ENCODE measurements around the gene ZNRF1.

The ZNRF1 gene

GRCh38 chr16:75099738-75100602 lies 101.1 kb downstream of the ZNRF1 start:
- no peak for DNase-seq (ENCODE audit: low spot score)

GRCh38 chr16:75100603-75100990 lies 101.8 kb downstream of the ZNRF1 start:
- no peak for DNase-seq (ENCODE audit: low spot score)

- DNase-seq (ENCODE audit: low spot score): no peak
Measured at GRCh38 chr16:75101635-75102034, 102.8 kb downstream of the ZNRF1 start.

DNA sequence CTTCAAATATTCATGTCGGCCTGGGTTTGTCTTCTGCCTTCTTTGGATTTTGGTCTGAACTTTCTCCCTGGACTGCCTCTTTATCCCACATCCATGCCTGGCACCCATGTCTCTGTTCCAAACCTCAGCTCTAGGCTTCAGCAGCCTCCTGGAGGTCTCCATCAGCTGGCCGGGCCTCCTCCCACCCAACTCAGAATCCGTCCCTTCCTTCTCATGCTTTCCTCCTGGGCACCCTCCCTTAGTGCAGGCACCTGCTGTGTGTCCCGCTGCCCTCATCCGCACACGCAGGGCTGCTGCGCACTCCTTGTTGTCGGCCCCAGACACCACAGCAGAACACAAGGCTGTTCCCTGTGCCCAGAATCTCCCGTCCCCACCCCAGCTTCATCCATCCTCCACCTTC lies 103.8 kb downstream of the ZNRF1 start:
- no peak for DNase-seq (ENCODE audit: low spot score)

DNA sequence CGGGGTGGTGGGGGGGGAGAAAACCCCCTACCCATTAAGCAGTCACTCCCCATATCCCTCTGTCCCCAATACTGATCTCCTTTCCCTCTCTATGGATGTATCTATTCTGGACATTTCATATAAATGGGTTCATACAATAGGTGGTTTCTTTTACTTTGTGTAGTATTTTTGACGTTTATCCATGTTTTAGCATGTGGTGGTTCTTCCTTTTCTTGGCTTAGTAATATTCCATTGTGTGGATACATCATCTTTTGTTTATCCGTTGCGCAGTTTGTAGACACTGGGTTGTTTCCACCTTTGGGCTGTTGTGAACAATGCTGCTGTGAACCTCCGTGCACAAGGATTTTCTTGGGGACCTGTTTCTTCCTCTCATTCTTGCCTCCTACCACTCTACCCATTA lies 105.2 kb downstream of the ZNRF1 start:
- no peak for DNase-seq (ENCODE audit: low spot score)

DNA sequence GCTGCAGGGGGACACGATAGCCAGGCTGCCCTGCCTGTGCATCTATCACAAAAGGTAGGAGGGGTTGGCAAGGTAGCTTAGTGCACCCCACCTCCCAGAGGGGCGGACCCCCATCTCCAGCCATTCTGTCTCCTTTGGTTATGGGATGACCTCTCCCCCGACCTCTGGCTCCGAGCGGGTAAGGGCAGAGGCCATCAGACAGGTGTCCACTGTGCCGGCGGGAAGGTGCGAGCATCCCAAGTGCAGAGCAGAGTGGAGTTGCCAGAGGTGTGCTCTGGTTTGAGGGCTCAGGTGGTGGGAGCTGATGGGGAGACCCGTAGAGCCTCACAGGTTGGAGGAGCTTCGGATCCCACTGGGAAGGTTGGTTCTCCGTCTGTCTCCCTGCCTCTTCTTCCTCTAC lies 106.0 kb downstream of the ZNRF1 start:
- DNase-seq (ENCODE audit: low spot score): no peak

GRCh38 chr16:75105306-75106061 lies 106.7 kb downstream of the ZNRF1 start:
- no peak for DNase-seq (ENCODE audit: low spot score)

GRCh38 chr16:75106351-75107274 lies 107.8 kb downstream of the ZNRF1 start:
- DNase-seq (ENCODE audit: low spot score): no peak

GRCh38 chr16:75107505-75107904 lies 108.7 kb downstream of the ZNRF1 start:
- no peak for DNase-seq (ENCODE audit: low spot score)

DNA sequence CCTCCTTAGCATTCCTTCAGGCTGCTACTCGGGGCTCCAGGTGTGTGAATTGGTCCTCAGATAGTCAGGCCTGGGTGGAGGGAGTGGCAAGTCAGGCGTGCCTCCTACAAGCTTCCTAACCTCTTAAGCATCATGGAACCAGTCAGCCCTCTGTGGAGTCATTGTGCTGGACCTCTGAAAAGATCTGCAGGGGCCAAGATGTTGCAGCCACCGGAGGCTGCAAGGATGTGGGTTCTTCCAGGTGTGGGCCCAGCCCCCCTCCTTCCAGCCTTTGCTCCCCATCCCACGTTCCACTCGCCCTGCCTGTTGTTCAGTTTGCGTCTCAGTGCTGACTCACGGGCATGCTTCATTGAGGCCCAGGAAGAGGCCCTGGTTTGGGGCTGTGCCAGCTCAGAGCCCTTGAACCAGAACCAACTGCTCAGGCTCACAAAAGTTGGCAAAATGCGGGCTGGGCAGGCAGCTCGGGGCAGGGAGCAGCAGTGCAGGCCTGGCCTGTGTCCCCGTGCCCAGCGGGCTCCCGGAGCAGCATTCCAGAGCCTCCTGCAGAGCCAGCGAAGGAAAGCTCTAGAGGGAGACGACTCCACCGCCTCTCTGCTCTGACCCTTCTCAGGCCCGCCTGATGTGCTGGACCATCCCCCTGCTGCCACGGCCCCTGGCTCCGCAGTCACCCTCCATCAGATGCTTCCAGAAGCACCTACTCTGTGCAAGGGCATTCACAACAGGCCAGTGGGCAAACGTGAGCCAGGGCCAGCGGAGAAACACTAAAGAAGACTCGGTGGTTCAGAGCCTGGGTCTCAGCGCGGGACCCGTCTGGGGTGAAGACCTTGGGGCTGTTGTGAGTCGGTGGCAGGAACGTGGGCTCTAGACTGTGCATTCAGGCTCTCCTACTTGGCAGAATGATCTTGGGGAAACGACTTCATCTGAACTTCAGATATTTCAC lies 110.2 kb downstream of the ZNRF1 start:
- DNase-seq (ENCODE audit: low spot score): peak; percentile 88

DNA sequence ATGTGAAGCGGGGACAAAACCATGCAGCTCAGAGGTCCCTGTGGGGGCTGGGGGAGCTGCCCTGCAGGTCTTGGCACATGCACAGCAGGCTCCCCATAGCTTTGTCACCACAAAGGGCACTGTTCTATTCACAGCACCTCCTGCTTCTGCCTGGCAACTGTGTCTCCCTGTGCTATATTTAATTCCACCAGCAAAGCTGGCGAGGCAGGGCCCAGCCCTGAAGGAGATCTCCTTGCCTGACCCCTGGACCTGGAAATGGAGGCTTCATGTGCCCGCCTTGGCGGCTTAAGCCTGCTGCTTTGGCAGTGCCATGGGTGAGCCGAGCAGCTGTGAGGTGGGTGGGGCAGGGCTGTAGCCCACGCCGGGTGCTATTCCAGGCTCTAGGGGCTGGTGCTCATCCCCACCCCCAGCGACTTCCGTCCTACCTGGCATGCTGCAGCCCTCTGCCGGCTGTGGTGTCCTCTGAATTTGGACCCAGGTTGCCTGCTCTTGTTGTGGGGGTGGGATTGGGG lies 111.0 kb downstream of the ZNRF1 start:
- DNase-seq (ENCODE audit: low spot score): no peak

DNA sequence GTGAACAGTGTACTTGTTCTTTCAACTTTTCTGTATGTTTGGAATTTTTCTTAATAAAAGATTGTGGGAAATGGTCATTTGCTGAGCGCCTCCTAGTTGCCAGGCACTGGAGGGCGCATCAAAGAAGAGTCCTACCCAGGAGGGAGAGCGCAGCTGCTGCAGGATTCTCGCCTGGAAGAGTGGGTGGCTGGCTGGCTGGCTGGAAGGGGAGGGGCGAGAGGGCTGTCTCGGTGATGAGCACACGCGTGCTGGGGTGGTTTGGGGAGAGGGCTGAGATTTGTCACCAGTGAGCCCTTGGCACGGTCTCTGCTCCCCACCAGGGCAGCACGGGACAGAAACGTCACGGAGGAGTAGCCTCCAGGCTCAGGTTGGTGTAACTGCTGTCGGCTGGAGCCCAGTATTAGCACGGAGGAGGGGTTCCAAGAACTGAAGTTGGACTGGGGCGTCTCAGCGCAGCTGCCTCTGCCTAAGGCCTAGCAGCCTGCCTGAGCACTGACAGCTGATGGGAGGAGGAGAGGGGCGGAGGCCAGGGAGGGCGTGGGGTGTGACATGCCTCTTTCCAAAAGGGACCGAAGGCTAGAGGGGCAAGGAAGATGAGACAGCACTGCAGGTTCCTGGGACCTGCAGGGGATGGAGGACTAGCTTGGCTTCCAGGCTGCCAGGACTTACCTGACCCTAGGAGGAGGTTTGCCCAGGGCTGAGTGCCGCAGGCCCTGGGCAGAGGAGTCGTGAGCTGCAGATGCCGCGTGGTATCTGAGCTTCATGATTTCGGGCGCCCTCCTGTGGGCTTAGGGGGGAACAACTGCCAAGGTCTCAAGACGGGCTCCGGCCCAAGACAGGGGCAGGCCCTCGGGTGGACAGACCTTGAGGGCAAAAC lies 112.1 kb downstream of the ZNRF1 start:
- DNase-seq (ENCODE audit: low spot score): peak; percentile 89

DNA sequence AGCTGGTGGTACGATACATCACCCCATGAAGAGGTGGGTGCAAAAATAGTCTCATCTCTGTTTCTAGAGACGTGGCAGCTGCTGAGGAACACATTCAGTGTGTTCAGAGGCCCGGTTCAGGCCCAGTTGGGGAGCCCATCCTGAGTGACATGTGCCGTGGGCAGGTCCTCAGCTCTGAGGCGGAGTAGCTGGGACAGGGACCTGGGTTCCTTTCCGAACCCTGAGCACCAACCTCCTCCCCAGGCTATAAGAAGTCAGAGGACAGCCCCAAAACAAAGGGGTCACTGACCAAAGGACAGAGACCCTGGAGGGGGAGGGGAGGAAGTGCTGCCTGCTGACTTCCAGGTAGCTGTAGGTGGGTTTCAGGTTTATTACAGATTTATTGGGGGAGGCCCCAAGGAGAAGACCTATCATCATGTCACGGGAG lies 112.7 kb downstream of the ZNRF1 start:
- DNase-seq (ENCODE audit: low spot score): no peak

- DNase-seq (ENCODE audit: low spot score): no peak
Measured at GRCh38 chr16:75111961-75112733, 113.3 kb downstream of the ZNRF1 start.

DNA sequence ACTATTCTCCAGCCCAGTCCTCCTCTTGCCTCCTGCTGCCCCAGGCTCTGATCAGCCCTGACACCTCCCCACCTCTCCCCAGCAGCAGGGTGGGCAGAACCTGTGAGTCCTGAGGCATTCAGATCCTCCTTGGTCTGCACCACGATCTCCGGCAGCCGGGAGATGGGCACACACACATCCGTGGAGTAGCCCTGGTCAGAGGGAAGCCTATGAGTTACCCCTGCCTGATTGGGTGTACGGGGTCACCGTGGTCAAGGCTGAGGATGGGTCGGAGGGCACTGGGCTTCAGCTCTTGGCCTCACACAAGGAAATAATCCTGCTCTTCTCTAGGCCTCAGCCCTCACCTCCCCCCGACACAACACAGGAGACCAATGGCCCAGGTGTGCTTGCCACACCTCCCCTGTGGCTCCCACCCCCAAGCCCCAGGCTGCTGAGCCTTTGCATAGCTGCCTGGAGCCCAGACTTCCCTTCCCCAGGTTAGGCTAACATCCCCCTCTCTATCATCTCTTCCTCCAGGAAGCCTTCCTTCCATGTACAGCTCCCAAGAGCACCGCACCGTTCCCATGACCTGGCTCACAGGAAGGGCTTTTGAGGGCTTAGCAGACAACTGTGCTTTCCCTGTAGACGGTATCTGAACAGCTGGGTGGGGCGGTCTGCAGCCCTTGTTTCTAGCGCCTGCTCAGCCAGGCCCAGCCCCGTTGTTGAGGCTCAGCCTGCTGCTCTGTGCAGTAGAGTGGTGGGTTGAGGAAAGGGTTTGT lies 114.1 kb downstream of the ZNRF1 start:
- no peak for DNase-seq (ENCODE audit: low spot score)

- DNase-seq (ENCODE audit: low spot score): no peak
Measured at GRCh38 chr16:75113541-75114121, 114.8 kb downstream of the ZNRF1 start.

- DNase-seq (ENCODE audit: low spot score): no peak
Measured at GRCh38 chr16:75114179-75114945, 115.5 kb downstream of the ZNRF1 start.

Data from RKO (cell line).